GM12873 (cell line): ENCODE measurements around the gene FLNA.

Source experiments
- TF ChIP-seq, protein P1 (sequence below): IDR thresholded peaks from 2 replicates; pipeline ENCODE4 v1.5.1; 2012; ENCODE audit warnings: low read depth, mild to moderate bottlenecking, moderate library complexity, low read length, control low read depth; ENCODE audit not compliant: insufficient read depth; ENCODE audit errors: missing control alignments

The FLNA gene

GRCh38 chrX:154350429-154351182, 23.8 kb downstream of the FLNA start:
- TF ChIP-seq, protein P1, sequence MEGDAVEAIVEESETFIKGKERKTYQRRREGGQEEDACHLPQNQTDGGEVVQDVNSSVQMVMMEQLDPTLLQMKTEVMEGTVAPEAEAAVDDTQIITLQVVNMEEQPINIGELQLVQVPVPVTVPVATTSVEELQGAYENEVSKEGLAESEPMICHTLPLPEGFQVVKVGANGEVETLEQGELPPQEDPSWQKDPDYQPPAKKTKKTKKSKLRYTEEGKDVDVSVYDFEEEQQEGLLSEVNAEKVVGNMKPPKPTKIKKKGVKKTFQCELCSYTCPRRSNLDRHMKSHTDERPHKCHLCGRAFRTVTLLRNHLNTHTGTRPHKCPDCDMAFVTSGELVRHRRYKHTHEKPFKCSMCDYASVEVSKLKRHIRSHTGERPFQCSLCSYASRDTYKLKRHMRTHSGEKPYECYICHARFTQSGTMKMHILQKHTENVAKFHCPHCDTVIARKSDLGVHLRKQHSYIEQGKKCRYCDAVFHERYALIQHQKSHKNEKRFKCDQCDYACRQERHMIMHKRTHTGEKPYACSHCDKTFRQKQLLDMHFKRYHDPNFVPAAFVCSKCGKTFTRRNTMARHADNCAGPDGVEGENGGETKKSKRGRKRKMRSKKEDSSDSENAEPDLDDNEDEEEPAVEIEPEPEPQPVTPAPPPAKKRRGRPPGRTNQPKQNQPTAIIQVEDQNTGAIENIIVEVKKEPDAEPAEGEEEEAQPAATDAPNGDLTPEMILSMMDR, result no peak

- TF ChIP-seq, protein P1, result no peak
Observed at GRCh38 chrX:154349979-154350378, 24.5 kb downstream of the FLNA start.

DNA sequence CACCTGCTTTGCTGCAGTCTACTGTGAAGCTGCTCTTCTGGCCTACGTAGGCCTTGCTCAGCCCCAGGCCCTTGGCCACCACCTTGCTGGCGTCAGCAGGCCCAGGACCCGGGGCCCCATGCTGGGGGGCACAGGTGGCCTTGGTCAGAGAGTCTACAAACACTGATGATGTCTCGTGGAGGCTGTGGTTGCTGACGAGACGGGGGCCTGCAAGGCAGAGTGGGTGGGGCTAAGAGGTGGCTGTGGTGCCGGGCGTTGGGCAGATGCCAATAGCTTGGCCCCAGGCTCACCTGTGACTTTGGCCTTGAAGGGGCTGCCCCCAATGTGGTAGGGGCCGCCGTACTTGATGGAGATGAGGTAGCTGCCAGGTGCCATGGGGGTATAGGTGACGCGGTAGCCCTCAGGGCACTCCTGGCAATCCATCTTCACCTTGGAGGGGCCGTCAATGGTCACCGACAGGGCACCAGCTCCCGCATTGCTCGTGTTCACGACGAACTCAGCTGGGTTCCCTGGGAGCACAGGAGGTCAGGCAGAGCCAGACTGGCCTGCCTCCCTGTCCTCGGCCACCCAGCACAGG, 25.0 kb downstream of the FLNA start:
- TF ChIP-seq, protein P1, result no peak

DNA sequence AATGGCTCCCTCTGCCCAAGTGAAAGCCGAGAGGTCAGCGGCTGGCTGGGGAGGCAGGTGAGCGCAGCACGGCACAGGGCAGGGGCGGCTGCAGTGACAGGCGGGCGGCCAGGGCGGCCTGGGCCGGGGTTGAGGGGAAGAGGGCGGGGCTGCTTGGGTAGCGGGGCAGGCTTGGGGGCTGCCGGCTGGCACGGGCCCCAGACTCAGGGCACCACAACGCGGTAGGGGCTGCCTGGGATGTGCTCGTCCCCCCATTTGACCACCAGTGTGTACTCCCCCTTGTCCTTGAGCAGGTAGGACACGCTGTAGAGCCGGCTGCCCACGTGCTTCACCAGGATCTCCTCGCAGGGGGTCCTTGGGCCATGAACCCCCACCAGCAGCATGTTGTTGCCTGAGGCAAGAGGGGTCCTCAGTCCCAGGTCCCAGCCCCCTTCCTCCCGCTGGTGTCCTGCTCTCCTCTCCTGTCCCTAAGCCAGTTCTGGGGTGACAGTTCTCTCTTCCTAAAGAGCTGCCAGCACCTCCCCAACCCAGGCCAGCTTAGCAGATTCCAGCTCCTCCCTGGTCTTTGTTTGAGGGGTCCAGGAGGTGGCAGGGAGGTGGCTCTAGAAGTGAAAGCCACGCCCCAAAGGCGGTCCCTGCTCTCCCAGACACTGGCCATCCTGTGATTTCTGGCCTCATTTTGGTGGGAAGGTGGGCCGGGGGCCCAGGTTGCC, 25.6 kb downstream of the FLNA start:
- TF ChIP-seq, protein P1, result no peak

DNA sequence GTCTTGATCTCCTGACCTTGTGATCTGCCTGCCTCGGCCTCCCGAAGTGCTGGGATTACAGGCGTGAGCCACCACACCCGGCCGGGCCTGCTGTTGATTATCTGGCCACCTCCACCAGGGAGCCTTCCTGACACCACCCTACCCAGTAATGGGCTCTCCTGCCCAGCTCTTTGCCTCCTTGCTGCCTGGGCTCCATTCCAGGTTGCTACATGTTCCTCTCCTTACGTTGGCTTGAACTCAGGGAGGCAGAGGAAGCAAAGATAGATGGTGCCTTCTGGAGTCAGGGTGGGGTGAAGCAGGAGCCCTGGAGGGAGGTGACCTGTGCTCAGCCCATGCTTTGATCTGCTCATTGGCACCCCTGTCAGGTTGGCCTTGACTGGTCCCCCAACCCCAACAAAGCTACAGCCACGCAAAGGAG, 26.3 kb downstream of the FLNA start:
- TF ChIP-seq, protein P1, result no peak

DNA sequence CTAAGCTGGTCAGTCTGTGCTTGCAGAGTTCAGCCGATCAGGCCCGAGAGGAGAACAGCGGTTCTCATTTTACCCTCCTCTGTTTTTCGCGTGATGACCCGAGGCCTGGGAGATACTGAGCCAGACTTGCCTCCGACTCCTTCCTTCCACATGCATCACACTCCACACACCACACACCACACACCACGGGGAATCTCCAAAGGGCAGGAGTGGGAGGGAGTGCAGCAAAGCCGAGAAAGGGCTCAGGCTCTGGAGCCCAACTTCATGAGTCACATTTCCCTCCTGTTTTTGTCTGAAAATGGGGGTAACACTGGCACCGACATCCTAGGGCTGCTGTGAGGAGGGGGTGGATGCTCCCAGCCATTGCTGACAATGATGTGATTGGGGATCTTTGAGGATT, 39.9 kb downstream of the FLNA start:
- TF ChIP-seq, protein P1, result no peak

- TF ChIP-seq, protein P1, result no peak
Observed at GRCh38 chrX:154333837-154334271, 40.6 kb downstream of the FLNA start.
